Activated CD4-positive, CD25-positive, alpha-beta regulatory T cell treated with anti-CD3 and anti-CD28 coated beads, Interleukin-2, amount 50 U/mL, for 24 hours (primary cell): ENCODE measurements around the gene DENND2C.

Experiments used
- ATAC-seq, 2 donors: fragments of 150-1000 bp; cut with Tn5 transposase; one replicate each; pipeline ENCODE4 v1.10.0; 2021; ENCODE audit warnings: mild to moderate bottlenecking in 1 of 2, moderate library complexity in 1 of 2

Gene DENND2C

GRCh38 chr1:114536043-114536442, 133.8 kb downstream of the DENND2C start:
- no peak for ATAC-seq

- ATAC-seq: no peak
Measured at GRCh38 chr1:114535401-114535800, 134.4 kb downstream of the DENND2C start.
